IPS DF 4.7 (cell line): ENCODE data around the gene HOXB9.

ENCODE experiments used
- DNase-seq: peaks from one replicate; pipeline ENCODE4 v3.0.0-alpha.2; 2013; ENCODE audit warnings: low spot score; ENCODE audit errors: extremely low read depth

The HOXB9 gene

DNA sequence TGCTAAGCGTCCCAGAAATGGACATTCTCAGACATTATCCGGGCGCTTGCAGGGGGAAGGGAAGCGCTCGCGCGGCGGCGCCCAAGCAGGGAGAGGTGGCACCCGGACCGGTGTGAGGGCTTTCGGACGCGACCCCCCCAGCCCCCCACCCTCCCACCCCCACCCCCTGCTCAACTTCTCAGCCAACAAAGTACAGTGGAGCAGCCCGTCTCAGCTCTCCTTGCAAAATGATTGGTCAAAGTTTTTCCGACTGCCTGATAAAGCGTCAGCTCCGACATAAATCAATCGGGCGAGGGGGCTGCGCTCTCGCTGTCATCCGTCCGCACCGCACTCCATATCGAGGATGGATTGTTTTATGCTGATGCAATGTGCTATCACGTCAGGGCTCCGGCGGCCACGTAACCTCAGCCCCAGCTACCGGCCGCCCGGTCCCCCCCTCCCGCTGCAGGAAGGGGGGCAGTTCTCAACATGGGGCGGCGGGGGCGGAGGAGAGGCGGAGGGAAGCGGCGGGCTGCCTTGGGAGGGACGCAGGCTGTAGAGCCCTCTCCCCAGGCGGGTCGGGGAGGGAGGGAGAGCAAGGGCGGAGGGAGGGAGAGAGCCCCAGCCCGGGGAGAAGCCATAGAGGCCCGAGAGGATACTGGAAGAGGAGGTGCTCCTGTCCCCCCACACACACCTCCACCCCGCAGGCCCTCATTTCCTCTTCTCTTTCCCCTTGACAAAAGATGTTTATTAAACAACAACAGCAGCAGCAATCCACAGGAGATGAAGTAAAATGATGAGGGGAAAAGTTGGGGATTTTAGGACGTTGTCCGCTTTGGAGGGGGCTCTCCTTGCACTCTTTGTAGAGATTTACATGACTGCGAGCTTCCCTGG lies at the start of gene HOXB9:
Gene HOXB9, minus strand, starts transcription at position 114 of the 873 bp plus-strand sequence. Its CDS starts 89 bp downstream, at position 25.
- DNase-seq: no peak

- no peak for DNase-seq
These were observed 46.2 kb upstream of the HOXB9 start for GRCh38 chr17:48672340-48672739.

DNA sequence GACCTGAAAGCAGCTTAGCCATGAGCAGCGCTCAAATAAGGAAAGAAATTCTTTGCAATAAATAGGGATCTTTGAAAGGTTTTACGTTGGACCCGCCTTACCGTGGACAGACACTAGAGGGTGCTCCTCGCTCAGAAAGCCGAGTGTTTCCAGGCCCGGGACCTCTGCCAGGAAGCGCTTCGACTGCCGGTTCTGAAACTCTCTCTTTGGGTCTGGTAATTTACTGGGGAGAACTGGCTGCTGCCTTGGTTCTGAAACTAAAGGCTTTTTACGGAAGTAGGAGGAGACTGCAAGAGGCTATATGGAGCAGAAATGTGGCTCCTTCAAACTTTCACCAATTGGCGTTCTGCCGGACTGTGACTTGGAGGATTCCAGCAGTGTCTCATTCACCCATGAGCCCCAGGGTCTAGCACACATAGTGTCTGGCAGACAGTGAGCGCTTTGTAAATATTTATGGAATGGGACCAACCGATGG lies 45.6 kb upstream of the HOXB9 start:
- no peak for DNase-seq

- DNase-seq: no peak
These were observed 37.2 kb upstream of the HOXB9 start for GRCh38 chr17:48663134-48663924.

- DNase-seq: no peak
These were observed 29.8 kb upstream of the HOXB9 start for GRCh38 chr17:48655913-48656312.

- DNase-seq: no peak
These were observed 23.6 kb upstream of the HOXB9 start for GRCh38 chr17:48649741-48650140.

DNA sequence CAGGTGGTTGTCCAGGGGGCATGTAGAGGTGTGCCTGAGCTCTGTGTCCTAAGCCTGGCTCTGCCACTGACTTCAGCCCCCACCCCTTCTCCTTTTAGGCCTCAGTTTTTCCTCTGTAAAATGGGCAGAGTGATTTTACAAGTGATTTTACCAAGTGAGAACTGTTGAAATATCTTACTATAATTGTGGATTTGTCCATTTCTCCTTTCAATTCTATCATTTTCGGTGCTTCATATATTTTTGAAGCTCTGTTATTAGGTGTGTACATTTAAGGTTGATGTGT lies 21.7 kb upstream of the HOXB9 start:
- no peak for DNase-seq

- DNase-seq: no peak
These were observed 21.2 kb upstream of the HOXB9 start for GRCh38 chr17:48647103-48647962.

DNA sequence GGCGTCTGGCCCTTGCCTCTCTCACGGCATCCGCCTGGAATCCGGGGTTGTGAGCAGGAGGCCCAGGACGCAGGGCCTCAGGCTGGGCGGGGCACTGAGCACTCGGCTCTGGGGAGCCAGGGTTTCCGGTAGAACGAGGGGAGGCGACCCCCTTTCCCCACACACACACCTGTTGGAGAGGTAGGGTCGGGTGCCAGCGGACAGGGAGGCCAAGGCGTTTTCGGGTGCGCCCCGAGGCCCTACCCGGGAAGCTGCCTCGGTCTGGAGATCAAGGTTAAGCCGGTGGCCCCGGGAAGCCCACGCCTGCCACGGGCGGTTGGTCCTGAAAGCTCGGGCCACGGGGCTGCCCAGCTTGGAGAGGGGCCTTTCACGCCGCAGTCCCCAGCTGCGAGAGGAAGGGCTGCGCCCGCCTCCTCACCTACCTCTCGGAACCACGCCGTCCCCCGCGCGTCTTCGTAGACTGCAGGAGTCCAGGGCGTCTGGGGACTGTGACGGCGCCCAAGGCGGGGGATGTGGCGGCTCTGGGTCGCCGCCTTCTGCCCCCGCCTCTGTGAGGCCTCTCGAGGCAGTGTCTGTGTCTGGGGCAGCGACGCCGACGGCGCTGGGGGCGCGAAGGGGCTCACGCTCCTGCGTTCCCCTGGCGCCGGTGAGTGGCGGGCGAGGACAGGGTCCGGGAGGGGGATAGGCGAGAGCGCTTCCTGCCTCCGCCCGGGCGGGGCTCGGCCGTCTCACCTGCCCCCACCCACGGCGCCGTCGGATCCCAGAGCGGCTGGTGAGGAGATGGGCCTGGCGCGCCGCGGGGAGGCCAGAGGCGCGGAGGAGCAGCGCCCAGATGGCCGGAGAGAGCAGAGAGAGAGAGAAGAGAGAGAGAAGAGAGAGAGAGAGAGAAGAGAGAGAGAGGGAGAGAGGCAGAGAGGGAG lies 20.3 kb upstream of the HOXB9 start:
- DNase-seq: no peak

GRCh38 chr17:48645639-48646182 lies 19.6 kb upstream of the HOXB9 start:
- DNase-seq: no peak

DNA sequence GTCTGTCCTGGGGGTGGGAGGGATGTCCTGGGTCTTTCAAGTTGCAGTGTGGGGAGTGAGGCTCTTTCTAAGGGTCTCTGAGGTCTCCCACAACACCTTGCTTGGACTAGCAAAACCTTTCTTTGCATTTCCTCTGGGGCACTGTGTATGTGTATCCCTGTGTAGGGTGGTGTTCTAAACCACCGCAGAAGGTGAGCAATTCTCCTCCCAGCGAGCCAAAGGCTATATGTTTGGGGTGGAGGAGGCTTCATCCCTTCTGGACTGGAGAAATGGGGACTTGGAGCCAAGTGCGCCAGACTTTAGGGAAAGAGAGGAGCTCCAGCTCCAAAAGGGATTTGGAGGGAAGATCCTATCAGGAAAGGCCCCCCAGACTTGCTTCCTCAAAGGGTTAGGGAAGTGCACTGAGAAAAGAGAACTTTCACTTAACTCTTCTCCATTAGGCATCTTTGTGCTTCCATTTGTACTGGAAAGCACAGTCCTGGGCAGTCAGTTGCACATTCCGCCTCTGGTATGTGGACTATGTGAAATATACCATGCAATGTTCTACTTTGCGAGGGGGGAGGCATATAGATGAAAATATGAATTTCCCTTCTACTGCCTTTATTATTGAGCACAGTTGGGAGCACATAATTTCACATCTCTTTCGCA lies 18.9 kb upstream of the HOXB9 start:
- no peak for DNase-seq

- DNase-seq: no peak
These were observed 18.0 kb upstream of the HOXB9 start for GRCh38 chr17:48644159-48644558.

DNA sequence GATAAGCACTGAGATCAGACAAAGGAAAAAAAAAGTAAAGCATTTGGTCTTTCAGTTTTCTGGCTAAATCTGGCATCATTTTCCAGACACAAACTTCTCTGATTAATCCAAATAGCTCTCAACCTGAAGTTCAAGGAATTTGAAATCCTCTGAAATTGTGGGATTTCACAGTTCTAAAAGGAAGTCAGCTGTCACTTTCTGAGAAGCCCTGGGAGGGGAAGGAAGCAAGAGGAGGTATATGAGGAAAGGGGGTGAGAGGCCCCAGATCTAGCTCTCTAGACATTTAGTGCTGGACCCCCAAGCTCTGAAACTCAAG lies 17.5 kb upstream of the HOXB9 start:
- no peak for DNase-seq

GRCh38 chr17:48642843-48643696 lies 16.9 kb upstream of the HOXB9 start:
- no peak for DNase-seq

GRCh38 chr17:48642059-48642842 lies 16.1 kb upstream of the HOXB9 start:
- DNase-seq: no peak

GRCh38 chr17:48641541-48642058 lies 15.4 kb upstream of the HOXB9 start:
- DNase-seq: no peak

GRCh38 chr17:48640858-48641180 lies 14.7 kb upstream of the HOXB9 start:
- no peak for DNase-seq
